Measurements from ENCODE around the gene KCNQ1. TPM values are rescaled to one million over a fixed set of nuclear protein-coding genes. Genes with fewer than 3 reads are reported as not detected.

The KCNQ1 gene
- total and polyA plus RNA-seq, 7 experiments from 2014 or later, result 14.7 to 46.4 (median 36.9) TPM

- H3K9me3 Mint-ChIP-seq, result no peaks in the 10 kb centered on the region
- peak in 1 of 9 donors; percentile 51 for DNase-seq
- no peaks in the 10 kb centered on the region for H3K36me3 Mint-ChIP-seq
These were observed 446.8 kb downstream of the KCNQ1 start for GRCh38 chr11:2891326-2892214.

GRCh38 chr11:2892215-2892966 lies 447.6 kb downstream of the KCNQ1 start:
- H3K27ac Mint-ChIP-seq, result peak overlapping the region; percentile 78 to 89 (median 84)
- Histone ChIP-seq H3K9me3 (ENCODE audit: control insufficient read depth in 2 of 3, low read length in 3 of 3) (no peaks in the 10 kb centered on the region), H3K36me3 (ENCODE audit: control insufficient read depth in 2 of 3, insufficient read depth in 3 of 3, low read length in 3 of 3) (no peaks in the 10 kb centered on the region), H3K4me1 (ENCODE audit: control insufficient read depth in 2 of 2, insufficient read depth in 2 of 2, low read length in 2 of 2) (peaks cover 14 to 28% of the 10 kb centered on the region in 2 donors), H3K27me3 (ENCODE audit: control insufficient read depth in 2 of 2, insufficient read depth in 2 of 2, low read length in 2 of 2) (no peaks in the 10 kb centered on the region), H3K27ac (ENCODE audit: low read depth, low read length) (peak overlapping the region; percentile 67), H3K4me3 (ENCODE audit: low read length) (peak overlapping the region; percentile 53)
- intact Hi-C loops (cut with micrococcal nuclease), result loop anchor here (1.0 to 10.0 kb wide), 11 partner anchors 10 to 1038 kb away; partner anchors contain the start of genes C11orf21 (in 1 of the 2), LSP1 (in 1 of the 2), PHLDA2 (in 1 of the 2) and TSPAN32 (in 1 of the 2)
- H3K4me3 Mint-ChIP-seq, result peak overlapping the region; percentile 58 to 85 (median 76)
- peaks cover 0 to 6% (median 0%) of the 10 kb centered on the region in 5 donors for H3K27me3 Mint-ChIP-seq
- POLR2A ChIA-PET, result interaction anchor here (0.8 to 3.2 kb wide), 11 partner anchors 11 to 590 kb away, joined by 3 to 24 read pairs (median 4); partner anchors contain the start of genes TSPAN32 and TSSC4
- ATAC-seq (peak; percentile 73), DNase-seq (peak; percentile 48 to 78 (median 67))
- H3K4me1 Mint-ChIP-seq, result peaks cover 15 to 37% (median 25%) of the 10 kb centered on the region in 7 donors
- H3K9me3 Mint-ChIP-seq, result no peaks in the 10 kb centered on the region
- CTCF ChIA-PET, result interaction anchor here (0.7 to 9.4 kb wide), 11 partner anchors 11 to 492 kb away, joined by 3 to 197 read pairs (median 5); partner anchors contain the start of genes PHLDA2 and TSSC4
- no peaks in the 10 kb centered on the region for H3K36me3 Mint-ChIP-seq

More at GRCh38 chr11:2891326-2892214, 446.8 kb downstream of the KCNQ1 start:
- H3K27me3 Mint-ChIP-seq, result peaks cover 0 to 14% (median 0%) of the 10 kb centered on the region in 5 donors
- peak overlapping the region; percentile 53 for H3K4me3 ChIP-seq (ENCODE audit: low read length)
- ATAC-seq, result no peak
- H3K27ac Mint-ChIP-seq, result peak overlapping the region in 8 of 9 donors; percentile 78 to 89 (median 84)
- no peaks in the 10 kb centered on the region for H3K9me3 ChIP-seq (ENCODE audit: control insufficient read depth in 2 of 3, low read length in 3 of 3)
- ChIA-PET CTCF (interaction anchor here (0.7 to 9.4 kb wide), 9 partner anchors 10 to 585 kb away, joined by 3 to 197 read pairs (median 5); partner anchors contain the start of gene PHLDA2), POLR2A (interaction anchor here (0.7 to 3.2 kb wide), 9 partner anchors 7 to 589 kb away, joined by 3 to 24 read pairs (median 3); partner anchors contain the start of gene TSPAN32)
- H3K36me3 ChIP-seq (ENCODE audit: control insufficient read depth in 2 of 3, insufficient read depth in 3 of 3, low read length in 3 of 3), result no peaks in the 10 kb centered on the region
- H3K27ac ChIP-seq (ENCODE audit: low read depth, low read length), result peak overlapping the region; percentile 67
- H3K4me3 Mint-ChIP-seq, result peak overlapping the region; percentile 51 to 85 (median 74)
- H3K4me1 ChIP-seq (ENCODE audit: control insufficient read depth in 2 of 2, insufficient read depth in 2 of 2, low read length in 2 of 2), result peaks cover 14 to 28% of the 10 kb centered on the region in 2 donors
- H3K27me3 ChIP-seq (ENCODE audit: control insufficient read depth in 2 of 2, insufficient read depth in 2 of 2, low read length in 2 of 2), result no peaks in the 10 kb centered on the region
- H3K4me1 Mint-ChIP-seq, result peaks cover 15 to 45% (median 32%) of the 10 kb centered on the region in 7 donors
- intact Hi-C loops (cut with micrococcal nuclease), result loop anchor here (1.0 to 10.0 kb wide), 11 partner anchors 11 to 1037 kb away; partner anchors contain the start of genes C11orf21 (in 1 of the 2), LSP1 (in 1 of the 2), PHLDA2 (in 1 of the 2) and TSPAN32 (in 1 of the 2)

GRCh38 chr11:2892967-2893528 lies 448.2 kb downstream of the KCNQ1 start:
- peak; percentile 68 for ATAC-seq
- DNase-seq, result peak in 4 of 9 donors; percentile 27 to 51 (median 49)
- Mint-ChIP-seq H3K36me3 (no peaks in the 10 kb centered on the region), H3K27me3 (no peaks in the 10 kb centered on the region), H3K27ac (peak overlapping the region; percentile 78 to 89 (median 83)), H3K9me3 (no peaks in the 10 kb centered on the region), H3K4me3 (peak overlapping the region; percentile 56 to 85 (median 76)), H3K4me1 (peaks cover 21 to 37% (median 30%) of the 10 kb centered on the region in 7 donors)
- H3K4me3 ChIP-seq (ENCODE audit: low read length), result peak overlapping the region; percentile 53
- peak overlapping the region; percentile 67 for H3K27ac ChIP-seq (ENCODE audit: low read depth, low read length)
- POLR2A ChIA-PET, result interaction anchor here (0.8 to 3.2 kb wide), 10 partner anchors 10 to 507 kb away, joined by 3 to 24 read pairs (median 4); partner anchors contain the start of gene TSSC4
- no peaks in the 10 kb centered on the region for H3K36me3 ChIP-seq (ENCODE audit: control insufficient read depth in 2 of 3, insufficient read depth in 3 of 3, low read length in 3 of 3)
- H3K27me3 ChIP-seq (ENCODE audit: control insufficient read depth in 2 of 2, insufficient read depth in 2 of 2, low read length in 2 of 2), result no peaks in the 10 kb centered on the region
- CTCF ChIA-PET, result interaction anchor here (0.6 to 9.4 kb wide), 11 partner anchors 10 to 493 kb away, joined by 3 to 197 read pairs (median 5); partner anchors contain the start of genes PHLDA2 and TSSC4
- peaks cover 18 to 28% of the 10 kb centered on the region in 2 donors for H3K4me1 ChIP-seq (ENCODE audit: control insufficient read depth in 2 of 2, insufficient read depth in 2 of 2, low read length in 2 of 2)
- no peaks in the 10 kb centered on the region for H3K9me3 ChIP-seq (ENCODE audit: control insufficient read depth in 2 of 3, low read length in 3 of 3)
- intact Hi-C loops (cut with micrococcal nuclease), result loop anchor here (1.0 to 10.0 kb wide), 11 partner anchors 9 to 1038 kb away; partner anchors contain the start of genes C11orf21 (in 1 of the 2), LSP1 (in 1 of the 2), PHLDA2 (in 1 of the 2) and TSPAN32 (in 1 of the 2)

- Mint-ChIP-seq H3K27me3 (no peaks in the 10 kb centered on the region), H3K9me3 (no peaks in the 10 kb centered on the region), H3K4me3 (peak overlapping the region in 2 of 10 donors; percentile 68 to 79), H3K4me1 (peaks cover 27 to 41% (median 36%) of the 10 kb centered on the region in 7 donors), H3K27ac (peak overlapping the region in 8 of 9 donors; percentile 59 to 89 (median 72)), H3K36me3 (no peaks in the 10 kb centered on the region)
- Histone ChIP-seq H3K9me3 (ENCODE audit: control insufficient read depth in 2 of 3, low read length in 3 of 3) (no peaks in the 10 kb centered on the region), H3K4me3 (ENCODE audit: low read length) (no peak overlapping the region), H3K36me3 (ENCODE audit: control insufficient read depth in 2 of 3, insufficient read depth in 3 of 3, low read length in 3 of 3) (no peaks in the 10 kb centered on the region), H3K4me1 (ENCODE audit: control insufficient read depth in 2 of 2, insufficient read depth in 2 of 2, low read length in 2 of 2) (peaks cover 22 to 37% of the 10 kb centered on the region in 2 donors), H3K27me3 (ENCODE audit: control insufficient read depth in 2 of 2, insufficient read depth in 2 of 2, low read length in 2 of 2) (no peaks in the 10 kb centered on the region), H3K27ac (ENCODE audit: low read depth, low read length) (no peak overlapping the region)
- intact Hi-C loops (cut with micrococcal nuclease), result loop anchor here (2.0 to 10.0 kb wide), 6 partner anchors 35 to 1039 kb away; partner anchors contain the start of genes C11orf21 (in 1 of the 2), LSP1 (in 1 of the 2), PHLDA2 (in 1 of the 2) and TSPAN32 (in 1 of the 2)
- no peak for ATAC-seq
- no peak for DNase-seq
- CTCF ChIA-PET, result interaction anchor here (0.6 to 9.4 kb wide), 3 partner anchors 9 to 361 kb away, joined by 3 to 197 read pairs (median 16); a partner anchor contains a TSS
- POLR2A ChIA-PET, result interaction anchor here (1.0 to 3.2 kb wide), 4 partner anchors 9 to 507 kb away, joined by 3 to 24 read pairs (median 10); a partner anchor contains a TSS
These were observed 449.1 kb downstream of the KCNQ1 start for GRCh38 chr11:2893935-2894334.

GRCh38 chr11:2896047-2896446 lies 451.2 kb downstream of the KCNQ1 start:
- DNase-seq, result no peak
- H3K36me3 Mint-ChIP-seq, result peaks cover 0 to 3% (median 0%) of the 10 kb centered on the region in 5 donors
- H3K27me3 Mint-ChIP-seq, result no peaks in the 10 kb centered on the region
- intact Hi-C loops (cut with micrococcal nuclease), result loop anchor here (10.0 kb wide), 2 partner anchors 591 to 1041 kb away; partner anchors contain the start of genes C11orf21 (in 1 of the 2), LSP1 (in 1 of the 2) and TSPAN32 (in 1 of the 2)
- no peaks in the 10 kb centered on the region for H3K9me3 ChIP-seq (ENCODE audit: control insufficient read depth in 2 of 3, low read length in 3 of 3)
- peaks cover 30 to 31% of the 10 kb centered on the region in 2 donors for H3K4me1 ChIP-seq (ENCODE audit: control insufficient read depth in 2 of 2, insufficient read depth in 2 of 2, low read length in 2 of 2)
- no peak overlapping the region for H3K4me3 ChIP-seq (ENCODE audit: low read length)
- no peaks in the 10 kb centered on the region for H3K36me3 ChIP-seq (ENCODE audit: control insufficient read depth in 2 of 3, insufficient read depth in 3 of 3, low read length in 3 of 3)
- ATAC-seq, result no peak
- H3K4me1 Mint-ChIP-seq, result peaks cover 39 to 54% (median 51%) of the 10 kb centered on the region in 7 donors
- H3K4me3 Mint-ChIP-seq, result no peak overlapping the region
- no peaks in the 10 kb centered on the region for H3K9me3 Mint-ChIP-seq
- CTCF ChIA-PET, result no interaction called here
- no peaks in the 10 kb centered on the region for H3K27me3 ChIP-seq (ENCODE audit: control insufficient read depth in 2 of 2, insufficient read depth in 2 of 2, low read length in 2 of 2)
- H3K27ac ChIP-seq (ENCODE audit: low read depth, low read length), result no peak overlapping the region
- H3K27ac Mint-ChIP-seq, result peak overlapping the region in 4 of 9 donors; percentile 23 to 79 (median 51)
- POLR2A ChIA-PET, result interaction anchor here (0.9 kb wide), 1 partner anchor 96 kb away, joined by 4 read pairs; the partner anchor contains the start of gene NAP1L4

Measured in naive thymus-derived CD4-positive, alpha-beta T cell (primary cell).